ENCODE data around the gene WDR27.

The WDR27 gene

GRCh38 chr6:169500688-169501087 is 201.1 kb downstream of the WDR27 start:
- no peaks in the 10 kb centered on the region for H3K36me3 Mint-ChIP-seq (ENCODE audit: insufficient read depth)
- no peaks in the 10 kb centered on the region for H3K4me1 Mint-ChIP-seq
- no peaks in the 10 kb centered on the region for H3K9me3 Mint-ChIP-seq
- no peak overlapping the region for H3K4me3 Mint-ChIP-seq
- no peak for ATAC-seq (replicated peaks; ENCODE audit: extremely low read depth, poor library complexity, severe bottlenecking)
- no peak overlapping the region for H3K27ac Mint-ChIP-seq (ENCODE audit: low read depth)
- DNase-seq (ENCODE audit: low spot score in 2 of 2): no peak
- no peaks in the 10 kb centered on the region for H3K27me3 Mint-ChIP-seq

DNA sequence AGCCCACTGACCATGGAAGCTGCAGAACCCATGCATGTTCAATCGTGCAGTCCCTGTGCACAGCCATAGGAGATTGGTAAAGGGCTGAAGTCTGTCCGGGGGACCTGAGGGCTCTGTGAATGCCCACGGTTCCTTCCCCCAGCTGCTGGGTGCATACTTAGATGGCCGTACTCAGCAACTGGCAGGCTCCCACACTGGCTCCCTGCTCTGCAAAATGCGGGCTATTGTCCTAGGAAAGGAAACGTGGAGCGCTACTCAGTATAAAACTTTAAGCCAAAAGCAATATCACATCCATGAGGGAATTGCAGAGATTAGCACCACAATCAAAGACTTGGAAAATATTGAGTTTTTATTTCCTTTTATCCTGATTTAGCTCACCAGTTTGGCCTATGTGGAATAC is 202.0 kb downstream of the WDR27 start:
- Mint-ChIP-seq H3K4me3 (no peak overlapping the region), H3K9me3 (no peaks in the 10 kb centered on the region), H3K4me1 (no peaks in the 10 kb centered on the region), H3K36me3 (ENCODE audit: insufficient read depth) (no peaks in the 10 kb centered on the region), H3K27me3 (no peaks in the 10 kb centered on the region), H3K27ac (ENCODE audit: low read depth) (no peak overlapping the region)
- no peak for ATAC-seq (replicated peaks; ENCODE audit: extremely low read depth, poor library complexity, severe bottlenecking)
- DNase-seq (ENCODE audit: low spot score in 2 of 2): no peak

GRCh38 chr6:169498916-169499513 is 202.8 kb downstream of the WDR27 start:
- no peaks in the 10 kb centered on the region for H3K27me3 Mint-ChIP-seq
- no peaks in the 10 kb centered on the region for H3K4me1 Mint-ChIP-seq
- H3K4me3 Mint-ChIP-seq: no peak overlapping the region
- no peaks in the 10 kb centered on the region for H3K36me3 Mint-ChIP-seq (ENCODE audit: insufficient read depth)
- H3K27ac Mint-ChIP-seq (ENCODE audit: low read depth): no peak overlapping the region
- DNase-seq (ENCODE audit: low spot score in 2 of 2) (no peak), ATAC-seq (replicated peaks; ENCODE audit: extremely low read depth, poor library complexity, severe bottlenecking) (no peak)
- H3K9me3 Mint-ChIP-seq: no peaks in the 10 kb centered on the region

DNA sequence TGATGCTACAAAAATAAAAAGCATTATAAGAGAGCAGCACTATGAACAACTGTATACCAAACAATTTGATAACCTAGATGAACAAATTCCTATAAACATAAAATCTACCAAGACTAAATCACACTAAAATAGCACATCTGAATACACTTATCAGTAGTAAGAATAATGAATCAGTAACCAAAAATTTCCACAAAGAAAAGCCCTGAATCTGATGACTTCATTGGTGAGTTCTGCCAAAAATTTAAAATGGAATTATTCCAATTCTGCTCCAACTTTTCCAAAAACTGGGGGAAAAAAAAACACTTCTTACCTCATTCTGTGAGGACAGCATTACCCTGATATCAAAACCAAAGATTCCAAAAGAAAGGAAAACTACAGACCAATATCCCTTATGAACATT is 206.2 kb downstream of the WDR27 start:
- Mint-ChIP-seq H3K4me3 (no peak overlapping the region), H3K9me3 (no peaks in the 10 kb centered on the region), H3K4me1 (no peaks in the 10 kb centered on the region), H3K27me3 (no peaks in the 10 kb centered on the region), H3K27ac (ENCODE audit: low read depth) (no peak overlapping the region), H3K36me3 (ENCODE audit: insufficient read depth) (no peaks in the 10 kb centered on the region)
- DNase-seq (ENCODE audit: low spot score in 2 of 2) (no peak), ATAC-seq (replicated peaks; ENCODE audit: extremely low read depth, poor library complexity, severe bottlenecking) (no peak)

DNA sequence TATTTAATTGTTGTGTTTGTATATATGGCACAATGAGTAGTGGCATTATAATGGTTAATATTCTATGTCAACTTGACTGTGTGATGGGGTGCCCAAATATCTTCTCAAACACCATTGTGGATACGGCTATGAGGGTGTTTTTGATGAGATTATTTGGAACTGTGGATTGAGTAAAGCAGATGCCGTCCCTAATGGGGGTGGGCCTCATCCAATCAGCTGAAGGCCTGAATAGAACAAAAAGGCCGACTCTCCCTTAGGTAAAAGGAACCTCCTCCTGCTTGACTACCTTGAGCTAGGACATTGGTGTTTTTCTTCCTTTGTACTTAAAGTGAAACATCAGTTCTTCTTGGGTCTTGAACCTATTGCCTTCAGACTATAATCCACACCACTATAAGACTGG is 207.8 kb downstream of the WDR27 start:
- no peaks in the 10 kb centered on the region for H3K27me3 Mint-ChIP-seq
- no peak for DNase-seq (ENCODE audit: low spot score in 2 of 2)
- no peaks in the 10 kb centered on the region for H3K4me1 Mint-ChIP-seq
- no peak overlapping the region for H3K4me3 Mint-ChIP-seq
- no peaks in the 10 kb centered on the region for H3K36me3 Mint-ChIP-seq (ENCODE audit: insufficient read depth)
- no peak overlapping the region for H3K27ac Mint-ChIP-seq (ENCODE audit: low read depth)
- no peak for ATAC-seq (replicated peaks; ENCODE audit: extremely low read depth, poor library complexity, severe bottlenecking)
- no peaks in the 10 kb centered on the region for H3K9me3 Mint-ChIP-seq

- no peaks in the 10 kb centered on the region for H3K36me3 Mint-ChIP-seq (ENCODE audit: insufficient read depth)
- H3K4me1 Mint-ChIP-seq: no peaks in the 10 kb centered on the region
- DNase-seq (ENCODE audit: low spot score in 2 of 2) (no peak), ATAC-seq (replicated peaks; ENCODE audit: extremely low read depth, poor library complexity, severe bottlenecking) (no peak)
- H3K9me3 Mint-ChIP-seq: no peaks in the 10 kb centered on the region
- H3K27ac Mint-ChIP-seq (ENCODE audit: low read depth): no peak overlapping the region
- no peaks in the 10 kb centered on the region for H3K27me3 Mint-ChIP-seq
- H3K4me3 Mint-ChIP-seq: no peak overlapping the region
Measured at GRCh38 chr6:169491482-169491881, 210.3 kb downstream of the WDR27 start.

DNA sequence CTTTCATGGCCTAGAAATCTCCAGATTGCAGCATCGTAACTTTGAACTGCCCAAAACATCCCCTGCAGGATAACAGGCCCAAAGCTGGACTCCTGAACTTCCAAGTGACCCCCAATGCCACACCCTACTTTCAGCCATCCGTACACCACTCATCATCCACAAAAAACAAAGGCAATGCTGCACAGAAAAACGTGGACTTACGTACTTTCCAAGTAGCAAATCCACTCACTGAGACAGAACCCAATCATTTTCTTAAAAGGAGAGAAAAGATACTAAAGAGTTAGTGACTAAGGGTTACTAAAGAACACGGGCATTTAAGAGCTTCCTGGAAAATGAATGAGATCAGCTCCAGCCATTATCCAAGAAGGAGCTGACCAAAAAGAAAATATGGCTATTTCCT is 211.0 kb downstream of the WDR27 start:
- Mint-ChIP-seq H3K27ac (ENCODE audit: low read depth) (no peak overlapping the region), H3K4me3 (no peak overlapping the region), H3K27me3 (no peaks in the 10 kb centered on the region), H3K36me3 (ENCODE audit: insufficient read depth) (no peaks in the 10 kb centered on the region), H3K9me3 (no peaks in the 10 kb centered on the region), H3K4me1 (no peaks in the 10 kb centered on the region)
- no peak for ATAC-seq (replicated peaks; ENCODE audit: extremely low read depth, poor library complexity, severe bottlenecking)
- DNase-seq (ENCODE audit: low spot score in 2 of 2): no peak

- Mint-ChIP-seq H3K4me1 (no peaks in the 10 kb centered on the region), H3K9me3 (no peaks in the 10 kb centered on the region), H3K36me3 (ENCODE audit: insufficient read depth) (no peaks in the 10 kb centered on the region), H3K27me3 (no peaks in the 10 kb centered on the region), H3K27ac (ENCODE audit: low read depth) (no peak overlapping the region), H3K4me3 (no peak overlapping the region)
- no peak for DNase-seq (ENCODE audit: low spot score in 2 of 2)
- ATAC-seq (replicated peaks; ENCODE audit: extremely low read depth, poor library complexity, severe bottlenecking): no peak
Measured at GRCh38 chr6:169490246-169490641, 211.6 kb downstream of the WDR27 start.

GRCh38 chr6:169489563-169490245 is 212.1 kb downstream of the WDR27 start:
- H3K27ac Mint-ChIP-seq (ENCODE audit: low read depth): no peak overlapping the region

GRCh38 chr6:169487579-169488436 is 214.0 kb downstream of the WDR27 start:
- ATAC-seq (replicated peaks; ENCODE audit: extremely low read depth, poor library complexity, severe bottlenecking) (no peak), DNase-seq (ENCODE audit: low spot score in 2 of 2) (no peak)
- peaks cover 12% of the 10 kb centered on the region for H3K27me3 Mint-ChIP-seq
- H3K9me3 Mint-ChIP-seq: peaks cover 8% of the 10 kb centered on the region
- H3K4me3 Mint-ChIP-seq: no peak overlapping the region
- H3K36me3 Mint-ChIP-seq (ENCODE audit: insufficient read depth): no peaks in the 10 kb centered on the region
- H3K27ac Mint-ChIP-seq (ENCODE audit: low read depth): no peak overlapping the region
- no peaks in the 10 kb centered on the region for H3K4me1 Mint-ChIP-seq

More at GRCh38 chr6:169489563-169490245, 212.1 kb downstream of the WDR27 start:
- Mint-ChIP-seq H3K4me3 (no peak overlapping the region), H3K27me3 (no peaks in the 10 kb centered on the region), H3K4me1 (no peaks in the 10 kb centered on the region), H3K36me3 (ENCODE audit: insufficient read depth) (no peaks in the 10 kb centered on the region), H3K9me3 (no peaks in the 10 kb centered on the region)
- ATAC-seq (replicated peaks; ENCODE audit: extremely low read depth, poor library complexity, severe bottlenecking): no peak
- no peak for DNase-seq (ENCODE audit: low spot score in 2 of 2)

DNA sequence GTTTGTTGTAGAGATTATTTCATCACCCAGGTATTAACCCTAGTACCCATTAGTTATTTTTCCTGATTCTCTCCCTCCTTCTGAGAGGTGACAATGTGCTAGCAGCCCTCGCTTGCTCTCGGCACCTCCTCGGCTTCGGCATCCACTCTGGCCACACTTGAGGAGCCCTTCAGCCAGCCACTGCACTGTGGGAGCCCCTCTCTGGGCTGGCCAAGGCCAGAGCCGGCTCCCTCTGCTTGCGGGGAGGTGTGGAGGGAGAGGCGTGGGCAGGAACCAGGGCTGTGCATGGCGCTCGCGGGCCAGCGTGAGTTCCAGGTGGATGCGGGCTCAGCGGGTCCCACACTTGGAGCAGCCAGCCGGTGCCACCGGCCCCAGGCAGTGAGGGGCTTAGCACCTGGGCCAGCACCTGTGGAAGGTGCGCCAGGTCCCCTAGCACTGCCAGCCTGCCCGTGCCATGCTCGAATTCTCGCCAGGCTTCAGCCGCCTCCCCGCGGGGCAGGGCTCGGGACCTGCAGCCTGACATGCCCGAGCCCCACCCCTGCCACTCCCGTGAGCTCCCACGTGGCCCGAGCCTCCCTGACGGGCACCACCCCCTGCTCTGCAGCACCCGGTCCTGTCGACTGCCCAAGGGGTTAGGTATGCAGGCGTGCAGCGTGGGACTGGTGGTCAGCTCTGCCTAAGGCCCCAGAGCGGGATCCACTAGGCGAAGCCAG is 221.9 kb downstream of the WDR27 start:
- H3K36me3 Mint-ChIP-seq (ENCODE audit: insufficient read depth): no peaks in the 10 kb centered on the region
- H3K27ac Mint-ChIP-seq (ENCODE audit: low read depth): no peak overlapping the region
- H3K9me3 Mint-ChIP-seq: peaks cover 22% of the 10 kb centered on the region
- peaks cover 19% of the 10 kb centered on the region for H3K27me3 Mint-ChIP-seq
- no peak overlapping the region for H3K4me3 Mint-ChIP-seq
- H3K4me1 Mint-ChIP-seq: no peaks in the 10 kb centered on the region
- no peak for DNase-seq (ENCODE audit: low spot score in 2 of 2)
- ATAC-seq (replicated peaks; ENCODE audit: extremely low read depth, poor library complexity, severe bottlenecking): no peak

DNA sequence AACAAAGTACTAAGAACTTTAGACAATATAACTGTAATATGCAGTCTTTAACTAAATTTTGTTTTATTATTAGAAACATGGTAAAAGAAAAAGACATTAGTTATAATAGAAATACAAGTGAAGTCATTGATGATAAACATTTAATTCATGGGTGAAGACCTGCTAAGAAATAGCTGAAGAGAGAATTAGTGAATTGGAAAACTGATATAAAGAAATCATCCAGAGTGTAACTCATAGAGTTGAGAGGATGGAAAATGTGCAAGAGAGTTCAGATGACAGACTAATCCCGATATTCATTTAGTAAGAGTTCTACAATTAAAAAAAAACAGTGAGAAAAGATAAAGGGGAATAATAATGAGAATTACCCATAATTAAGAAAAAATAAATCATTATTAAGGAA is 227.5 kb downstream of the WDR27 start:
- Mint-ChIP-seq H3K4me1 (no peaks in the 10 kb centered on the region), H3K36me3 (ENCODE audit: insufficient read depth) (no peaks in the 10 kb centered on the region), H3K27me3 (no peaks in the 10 kb centered on the region), H3K4me3 (no peak overlapping the region), H3K9me3 (peaks cover 24% of the 10 kb centered on the region), H3K27ac (ENCODE audit: low read depth) (no peak overlapping the region)
- DNase-seq (ENCODE audit: low spot score in 2 of 2): no peak
- ATAC-seq (replicated peaks; ENCODE audit: extremely low read depth, poor library complexity, severe bottlenecking): no peak

Measured in central memory CD8-positive, alpha-beta T cell (primary cell).